WTC11 (cell line): ENCODE data around the gene MAGEA9B.
"Not testable (repeated sequence)": the region's sequence is repeated elsewhere in the genome, so short reads cannot be mapped to it uniquely, and the experiment has no call there.

ENCODE experiments used
- ATF3 ChIP-seq: sonication (generic); formaldehyde crosslinking; conservative IDR thresholded peaks from 2 replicates; pipeline ENCODE4 v1.8.1; 2022; ENCODE audit warnings: mild to moderate bottlenecking, missing genetic modification reagents
- CTCF ChIP-seq: fragments of 200-600 bp; IDR thresholded peaks from 2 replicates; pipeline ENCODE4 v1.8.0; 2022; ENCODE audit warnings: antibody characterized with exemption
- KAT7 ChIP-seq: sonication (generic); formaldehyde crosslinking; IDR thresholded peaks from 2 replicates; pipeline ENCODE4 v1.8.1; 2023; ENCODE audit warnings: missing genetic modification reagents, mild to moderate bottlenecking, borderline replicate concordance
- MXD4 ChIP-seq: fragments of 250-450 bp; sonication (Bioruptor Pico); IDR thresholded peaks from 2 replicates; pipeline ENCODE4 v1.8.0; 2021; ENCODE audit warnings: mild to moderate bottlenecking, moderate library complexity, borderline replicate concordance
- TCF7 ChIP-seq: sonication (generic); formaldehyde crosslinking; IDR thresholded peaks from 2 replicates; pipeline ENCODE4 v1.8.0; 2022; ENCODE audit warnings: mild to moderate bottlenecking, low read depth, missing genetic modification reagents, moderate library complexity
- TP53 ChIP-seq: sonication (generic); formaldehyde crosslinking; IDR thresholded peaks from 2 replicates; pipeline ENCODE4 v1.8.1; 2023; ENCODE audit warnings: mild to moderate bottlenecking, missing genetic modification reagents
- USF2 ChIP-seq: sonication (generic); formaldehyde crosslinking; IDR thresholded peaks from 2 replicates; pipeline ENCODE4 v1.8.1; 2023; ENCODE audit warnings: mild to moderate bottlenecking, missing genetic modification reagents, moderate library complexity
- ZBTB21 ChIP-seq: sonication (generic); formaldehyde crosslinking; IDR thresholded peaks from 2 replicates; pipeline ENCODE4 v1.8.1; 2023; ENCODE audit warnings: mild to moderate bottlenecking, missing genetic modification reagents, borderline replicate concordance
- ZNF532 ChIP-seq: fragments of 250-450 bp; sonication (Bioruptor Pico); IDR thresholded peaks from 2 replicates; pipeline ENCODE4 v1.9.0; 2021; ENCODE audit warnings: mild to moderate bottlenecking, borderline replicate concordance
- TF ChIP-seq, protein P1 (sequence below): sonication (generic); formaldehyde crosslinking; IDR thresholded peaks from 2 replicates; pipeline ENCODE4 v1.8.1; 2023; ENCODE audit warnings: mild to moderate bottlenecking, missing genetic modification reagents, borderline replicate concordance

- TF ChIP-seq ATF3 (CRISPR knock-in tag); MXD4 (CRISPR knock-in tag); KAT7 (CRISPR knock-in tag); CTCF; USF2 (CRISPR knock-in tag); TP53; ZNF532 (CRISPR knock-in tag); ZBTB21 (CRISPR knock-in tag); TCF7 (CRISPR knock-in tag): not testable (repeated sequence)
- TF ChIP-seq, protein P1, sequence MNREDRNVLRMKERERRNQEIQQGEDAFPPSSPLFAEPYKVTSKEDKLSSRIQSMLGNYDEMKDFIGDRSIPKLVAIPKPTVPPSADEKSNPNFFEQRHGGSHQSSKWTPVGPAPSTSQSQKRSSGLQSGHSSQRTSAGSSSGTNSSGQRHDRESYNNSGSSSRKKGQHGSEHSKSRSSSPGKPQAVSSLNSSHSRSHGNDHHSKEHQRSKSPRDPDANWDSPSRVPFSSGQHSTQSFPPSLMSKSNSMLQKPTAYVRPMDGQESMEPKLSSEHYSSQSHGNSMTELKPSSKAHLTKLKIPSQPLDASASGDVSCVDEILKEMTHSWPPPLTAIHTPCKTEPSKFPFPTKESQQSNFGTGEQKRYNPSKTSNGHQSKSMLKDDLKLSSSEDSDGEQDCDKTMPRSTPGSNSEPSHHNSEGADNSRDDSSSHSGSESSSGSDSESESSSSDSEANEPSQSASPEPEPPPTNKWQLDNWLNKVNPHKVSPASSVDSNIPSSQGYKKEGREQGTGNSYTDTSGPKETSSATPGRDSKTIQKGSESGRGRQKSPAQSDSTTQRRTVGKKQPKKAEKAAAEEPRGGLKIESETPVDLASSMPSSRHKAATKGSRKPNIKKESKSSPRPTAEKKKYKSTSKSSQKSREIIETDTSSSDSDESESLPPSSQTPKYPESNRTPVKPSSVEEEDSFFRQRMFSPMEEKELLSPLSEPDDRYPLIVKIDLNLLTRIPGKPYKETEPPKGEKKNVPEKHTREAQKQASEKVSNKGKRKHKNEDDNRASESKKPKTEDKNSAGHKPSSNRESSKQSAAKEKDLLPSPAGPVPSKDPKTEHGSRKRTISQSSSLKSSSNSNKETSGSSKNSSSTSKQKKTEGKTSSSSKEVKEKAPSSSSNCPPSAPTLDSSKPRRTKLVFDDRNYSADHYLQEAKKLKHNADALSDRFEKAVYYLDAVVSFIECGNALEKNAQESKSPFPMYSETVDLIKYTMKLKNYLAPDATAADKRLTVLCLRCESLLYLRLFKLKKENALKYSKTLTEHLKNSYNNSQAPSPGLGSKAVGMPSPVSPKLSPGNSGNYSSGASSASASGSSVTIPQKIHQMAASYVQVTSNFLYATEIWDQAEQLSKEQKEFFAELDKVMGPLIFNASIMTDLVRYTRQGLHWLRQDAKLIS (CRISPR knock-in tag), result not testable (repeated sequence)
Measured at GRCh38 chrX:149573456-149573855, 13.8 kb downstream of the MAGEA9B start.
